SHP77 (cell line): ENCODE measurements around the gene COQ3.
"Not testable (repeated sequence)": the region's sequence is repeated elsewhere in the genome, so short reads cannot be mapped to it uniquely, and the experiment has no call there.

ENCODE experiments used
- DNase-seq, 2 experiments: peaks; one replicate each; lab custom pipeline; 2025; lab: John Stamatoyannopoulos, UW

Gene COQ3

GRCh38 chr6:99384507-99384906 is 9.5 kb downstream of the COQ3 start:
- DNase-seq: no peak

GRCh38 chr6:99378636-99379035 is 15.4 kb downstream of the COQ3 start:
- DNase-seq: no peak

- DNase-seq: no peak
These were observed 24.5 kb downstream of the COQ3 start for GRCh38 chr6:99369533-99369932.

GRCh38 chr6:99366852-99367251 is 27.1 kb downstream of the COQ3 start:
- DNase-seq: no peak

- no peak for DNase-seq
These were observed 30.0 kb downstream of the COQ3 start for GRCh38 chr6:99364026-99364425.

GRCh38 chr6:99362678-99363268 is 31.2 kb downstream of the COQ3 start:
- DNase-seq: no peak

GRCh38 chr6:99359800-99360199 is 34.2 kb downstream of the COQ3 start:
- DNase-seq: no peak

GRCh38 chr6:99356641-99357040 is 37.4 kb downstream of the COQ3 start:
- DNase-seq: no peak

GRCh38 chr6:99354983-99355382 is 39.0 kb downstream of the COQ3 start:
- no peak for DNase-seq

- DNase-seq: no peak
These were observed 40.9 kb downstream of the COQ3 start for GRCh38 chr6:99353126-99353525.

GRCh38 chr6:99350573-99350972 is 43.4 kb downstream of the COQ3 start:
- peak; percentile 12 to 46 for DNase-seq

- DNase-seq: peak; percentile 57 to 73
These were observed 44.5 kb downstream of the COQ3 start, which contains the start of gene FAXC for GRCh38 chr6:99349171-99350141. TSS of gene FAXC (minus strand) at chr6:99349674. CDS start at chr6:99349372, 302 bp downstream.

GRCh38 chr6:99348288-99349170 is 45.5 kb downstream of the COQ3 start:
- DNase-seq: peak; percentile 23 to 50

- peak in 1 of 2 experiments; percentile 1 for DNase-seq
These were observed 46.2 kb downstream of the COQ3 start for GRCh38 chr6:99347804-99348203.

- DNase-seq: no peak
These were observed 47.4 kb downstream of the COQ3 start for GRCh38 chr6:99346595-99346994.

GRCh38 chr6:99345164-99345563 is 48.8 kb downstream of the COQ3 start:
- DNase-seq: no peak

GRCh38 chr6:99344289-99344688 is 49.7 kb downstream of the COQ3 start:
- DNase-seq: no peak

GRCh38 chr6:99341862-99342455 is 52.0 kb downstream of the COQ3 start:
- no peak for DNase-seq

GRCh38 chr6:99338188-99338587 is 55.8 kb downstream of the COQ3 start:
- no peak for DNase-seq

GRCh38 chr6:99335298-99335697 is 58.7 kb downstream of the COQ3 start:
- not testable (repeated sequence) for DNase-seq

GRCh38 chr6:99334526-99335127 is 59.4 kb downstream of the COQ3 start:
- peak; percentile 16 to 30 for DNase-seq
